Urinary bladder (tissue), 4 donors: ENCODE data around the gene YIPF2. TPM values are rescaled to one million over a fixed set of nuclear protein-coding genes. Genes with fewer than 3 reads are reported as not detected.
A peak's percentile ranks its signal among the peaks of the same experiment; 100 is the strongest.

Experiments
- DNase-seq: peaks from one replicate; pipeline ENCODE4 v3.0.0-alpha.2; 2015; ENCODE audit errors: extremely low spot score
- H3K27ac ChIP-seq: one replicate; pipeline ENCODE4 v1.5.1; 2013; ENCODE audit warnings: low read depth, mild to moderate bottlenecking, moderate library complexity
- H3K36me3 ChIP-seq: one replicate; pipeline ENCODE4 v1.6.1; 2013; ENCODE audit warnings: mild to moderate bottlenecking, moderate library complexity; ENCODE audit not compliant: insufficient read depth
- H3K4me1 ChIP-seq: one replicate; pipeline ENCODE4 v1.6.1; 2013; ENCODE audit warnings: mild to moderate bottlenecking, moderate library complexity; ENCODE audit not compliant: insufficient read depth
- H3K4me3 ChIP-seq: one replicate; pipeline ENCODE4 v1.5.1; 2013; ENCODE audit warnings: low read depth, low read length
- whole genome bisulfite sequencing: extraction: QIAGEN DNeasy Blood & Tissue Kit; methylation state at CpG from one replicate; pipeline ENCODE4 v1.1.7; 2013; 5-methylcytosine and 5-hydroxymethylcytosine counted together
- polyA plus RNA-seq: library from polyadenylated mRNA; stranded (reverse); fragments of 200-250 nt; gene quantifications from one replicate; pipeline ENCODE4 v1.2.3, GENCODE V29; 2013
- total RNA-seq: library from RNA; depleted of rRNA; stranded (reverse); fragments of >200 nt; gene quantifications from one replicate; pipeline ENCODE4 v1.2.3, GENCODE V29; 2014
- donor health status: healthy with polysubstance abuse.
- donor health status: healthy.

Gene YIPF2
- 47.2 TPM for total RNA-seq
- polyA plus RNA-seq: 38.1 TPM

GRCh38 chr19:10928563-10929401, at the start of gene YIPF2, which contains the start of gene TIMM29:
Gene YIPF2, minus strand, starts transcription at chr19:10928639. Its CDS starts 229 bp downstream, at chr19:10928410.
Gene TIMM29, plus strand, starts transcription at chr19:10928811. Its CDS starts 12 bp downstream, at chr19:10928823.
- peaks cover 2% of the 10 kb centered on the region for H3K4me1 ChIP-seq
- DNase-seq: peak; percentile 99
- H3K36me3 ChIP-seq: no peaks in the 10 kb centered on the region
- H3K4me3 ChIP-seq: peak within 1 kb of the TSS; percentile 94
- H3K27ac ChIP-seq: peak within 1 kb of the TSS; percentile 63
- WGBS: under 1% methylated on average over 96 of the region's 96 CpGs

GRCh38 chr19:10977742-10978092, 49.3 kb upstream of the YIPF2 start:
- no peak for DNase-seq
- WGBS: 87% methylated on average over 5 of the region's 5 CpGs
- no peak overlapping the region for H3K4me3 ChIP-seq
- no peaks in the 10 kb centered on the region for H3K4me1 ChIP-seq
- no peak overlapping the region for H3K27ac ChIP-seq
- H3K36me3 ChIP-seq: no peaks in the 10 kb centered on the region

GRCh38 chr19:10976131-10976892, 47.9 kb upstream of the YIPF2 start:
- no peak overlapping the region for H3K27ac ChIP-seq
- no peaks in the 10 kb centered on the region for H3K4me1 ChIP-seq
- WGBS: 64% methylated on average over 19 of the region's 19 CpGs
- no peak overlapping the region for H3K4me3 ChIP-seq
- no peak for DNase-seq
- no peaks in the 10 kb centered on the region for H3K36me3 ChIP-seq

- DNase-seq: peak; percentile 20
- Histone ChIP-seq H3K36me3 (no peaks in the 10 kb centered on the region), H3K27ac (no peak overlapping the region), H3K4me3 (no peak overlapping the region), H3K4me1 (no peaks in the 10 kb centered on the region)
- WGBS: 46% methylated on average over 19 of the region's 19 CpGs
Measured at GRCh38 chr19:10975374-10976130, 47.1 kb upstream of the YIPF2 start.

GRCh38 chr19:10971107-10971726, 42.8 kb upstream of the YIPF2 start:
- 96% methylated on average over 8 of the region's 8 CpGs for WGBS
- no peak for DNase-seq
- no peaks in the 10 kb centered on the region for H3K36me3 ChIP-seq
- H3K4me3 ChIP-seq: no peak overlapping the region
- no peak overlapping the region for H3K27ac ChIP-seq
- no peaks in the 10 kb centered on the region for H3K4me1 ChIP-seq

- no peak overlapping the region for H3K4me3 ChIP-seq
- no peaks in the 10 kb centered on the region for H3K36me3 ChIP-seq
- DNase-seq: no peak
- no peak overlapping the region for H3K27ac ChIP-seq
- H3K4me1 ChIP-seq: no peaks in the 10 kb centered on the region
- WGBS: 70% methylated on average over 10 of the region's 10 CpGs
Measured at GRCh38 chr19:10968527-10969135, 40.2 kb upstream of the YIPF2 start.

GRCh38 chr19:10966809-10967208, 38.4 kb upstream of the YIPF2 start:
- WGBS: 81% methylated on average over 8 of the region's 8 CpGs
- Histone ChIP-seq H3K27ac (no peak overlapping the region), H3K4me3 (no peak overlapping the region), H3K36me3 (no peaks in the 10 kb centered on the region), H3K4me1 (no peaks in the 10 kb centered on the region)
- no peak for DNase-seq

GRCh38 chr19:10965398-10965797, 37.0 kb upstream of the YIPF2 start:
- 78% methylated on average over 6 of the region's 6 CpGs for WGBS
- DNase-seq: no peak
- H3K27ac ChIP-seq: no peak overlapping the region
- no peaks in the 10 kb centered on the region for H3K4me1 ChIP-seq
- no peaks in the 10 kb centered on the region for H3K36me3 ChIP-seq
- no peak overlapping the region for H3K4me3 ChIP-seq

GRCh38 chr19:10964903-10965302, 36.5 kb upstream of the YIPF2 start:
- H3K36me3 ChIP-seq: no peaks in the 10 kb centered on the region
- no peak for DNase-seq
- H3K27ac ChIP-seq: no peak overlapping the region
- H3K4me1 ChIP-seq: no peaks in the 10 kb centered on the region
- WGBS: 97% methylated on average over 4 of the region's 4 CpGs
- no peak overlapping the region for H3K4me3 ChIP-seq

- Histone ChIP-seq H3K27ac (no peak overlapping the region), H3K4me1 (no peaks in the 10 kb centered on the region)
- no peak for DNase-seq
Measured at GRCh38 chr19:10963865-10964264, 35.4 kb upstream of the YIPF2 start.

GRCh38 chr19:10962863-10963262, 34.4 kb upstream of the YIPF2 start:
- Histone ChIP-seq H3K27ac (no peak overlapping the region), H3K4me3 (no peak overlapping the region), H3K36me3 (no peaks in the 10 kb centered on the region), H3K4me1 (no peaks in the 10 kb centered on the region)
- DNase-seq: no peak
- 86% methylated on average over 10 of the region's 10 CpGs for WGBS

More at GRCh38 chr19:10963865-10964264, 35.4 kb upstream of the YIPF2 start:
- WGBS: 76% methylated on average over 4 of the region's 4 CpGs
- Histone ChIP-seq H3K36me3 (no peaks in the 10 kb centered on the region), H3K4me3 (no peak overlapping the region)

GRCh38 chr19:10961073-10961860, 32.8 kb upstream of the YIPF2 start:
- peak overlapping the region; percentile 93 for H3K4me3 ChIP-seq
- H3K4me1 ChIP-seq: no peaks in the 10 kb centered on the region
- H3K27ac ChIP-seq: peak overlapping the region; percentile 90
- H3K36me3 ChIP-seq: no peaks in the 10 kb centered on the region
- under 1% methylated on average over 92 of the region's 92 CpGs for WGBS
- no peak for DNase-seq
